NCI-H1694 treated with DMSO at 0.1 percent for 48 hours (cell line): ENCODE measurements around the gene ASB13.

Experiments used
- DNase-seq: peaks from one replicate; lab custom pipeline; 2025; lab: John Stamatoyannopoulos, UW

Gene ASB13

GRCh38 chr10:5666008-5666840 is at the start of gene ASB13:
Gene ASB13, minus strand, starts transcription at chr10:5666595. Its CDS starts 44 bp downstream, at chr10:5666551.
- peak; percentile 8 for DNase-seq

- DNase-seq = no peak
These were observed 45.2 kb upstream of the ASB13 start for GRCh38 chr10:5711642-5712041.

GRCh38 chr10:5710859-5711258 is 44.5 kb upstream of the ASB13 start:
- DNase-seq = no peak

GRCh38 chr10:5709865-5710264 is 43.5 kb upstream of the ASB13 start:
- no peak for DNase-seq

GRCh38 chr10:5708356-5708755 is 42.0 kb upstream of the ASB13 start:
- DNase-seq = no peak

GRCh38 chr10:5698062-5698461 is 31.7 kb upstream of the ASB13 start:
- DNase-seq = no peak

- DNase-seq = no peak
These were observed 30.9 kb upstream of the ASB13 start for GRCh38 chr10:5697342-5697741.

GRCh38 chr10:5694573-5694972 is 28.2 kb upstream of the ASB13 start:
- DNase-seq = no peak

- no peak for DNase-seq
These were observed 26.3 kb upstream of the ASB13 start for GRCh38 chr10:5692461-5693358.

GRCh38 chr10:5691786-5692185 is 25.4 kb upstream of the ASB13 start:
- DNase-seq = no peak

GRCh38 chr10:5688587-5688986 is 22.2 kb upstream of the ASB13 start:
- no peak for DNase-seq

- no peak for DNase-seq
These were observed 19.4 kb upstream of the ASB13 start for GRCh38 chr10:5685764-5686240.

- DNase-seq = no peak
These were observed 18.8 kb upstream of the ASB13 start for GRCh38 chr10:5684971-5685763.

- peak; percentile 87 for DNase-seq
These were observed 18.0 kb upstream of the ASB13 start, which contains the start of gene TASOR2 for GRCh38 chr10:5684318-5684970. Gene TASOR2, plus strand, starts transcription at chr10:5684838. Its CDS starts 35,805 bp downstream, at chr10:5720643.

GRCh38 chr10:5683065-5683464 is 16.7 kb upstream of the ASB13 start:
- DNase-seq = no peak

- DNase-seq = no peak
These were observed 15.5 kb upstream of the ASB13 start for GRCh38 chr10:5681930-5682329.

- no peak for DNase-seq
These were observed 13.2 kb upstream of the ASB13 start for GRCh38 chr10:5679606-5680005.

GRCh38 chr10:5679037-5679435 is 12.6 kb upstream of the ASB13 start:
- DNase-seq = no peak

- no peak for DNase-seq
These were observed 12.1 kb upstream of the ASB13 start for GRCh38 chr10:5678397-5679036.

- no peak for DNase-seq
These were observed 4.4 kb upstream of the ASB13 start for GRCh38 chr10:5670662-5671375.
